Jurkat, Clone E6-1 (cell line): ENCODE measurements around the gene SYT8.
"Not testable (repeated sequence)": the region's sequence is repeated elsewhere in the genome, so short reads cannot be mapped to it uniquely, and the experiment has no call there.

Experiments
- DNase-seq: peaks from one replicate; pipeline ENCODE4 v3.0.0-alpha.2; 2011; ENCODE audit warnings: low read depth, low spot score
- H3K4me3 ChIP-seq: 2 replicates; pipeline ENCODE4 v1.5.1; 2011; ENCODE audit warnings: mild to moderate bottlenecking, low read length, control low read depth, moderate library complexity

The SYT8 gene

GRCh38 chr11:1867381-1867780 lies 32.6 kb downstream of the SYT8 start:
- no peak for DNase-seq
- no peak overlapping the region for H3K4me3 ChIP-seq

GRCh38 chr11:1868056-1868635 lies 33.4 kb downstream of the SYT8 start:
- DNase-seq = no peak
- no peak overlapping the region for H3K4me3 ChIP-seq

GRCh38 chr11:1868636-1869291 lies 34.0 kb downstream of the SYT8 start:
- no peak for DNase-seq
- no peak overlapping the region for H3K4me3 ChIP-seq

GRCh38 chr11:1869427-1870325 lies 34.9 kb downstream of the SYT8 start:
- no peak overlapping the region for H3K4me3 ChIP-seq
- no peak for DNase-seq

GRCh38 chr11:1870326-1870696 lies 35.5 kb downstream of the SYT8 start:
- DNase-seq = no peak

GRCh38 chr11:1870721-1871466 lies 36.1 kb downstream of the SYT8 start:
- DNase-seq = no peak

More at GRCh38 chr11:1870326-1870696, 35.5 kb downstream of the SYT8 start:
- no peak overlapping the region for H3K4me3 ChIP-seq

GRCh38 chr11:1871531-1871930 lies 36.7 kb downstream of the SYT8 start:
- DNase-seq = no peak
- no peak overlapping the region for H3K4me3 ChIP-seq

More at GRCh38 chr11:1870721-1871466, 36.1 kb downstream of the SYT8 start:
- no peak overlapping the region for H3K4me3 ChIP-seq

- H3K4me3 ChIP-seq = no peak overlapping the region
- no peak for DNase-seq
Measured at GRCh38 chr11:1872267-1872985, 37.6 kb downstream of the SYT8 start.

- DNase-seq = no peak
- no peak overlapping the region for H3K4me3 ChIP-seq
Measured at GRCh38 chr11:1873048-1873812, 38.4 kb downstream of the SYT8 start.

- DNase-seq, H3K4me3 ChIP-seq: not testable (repeated sequence)
Measured at GRCh38 chr11:1873813-1874150, 39.0 kb downstream of the SYT8 start.

- not testable (repeated sequence) for DNase-seq, H3K4me3 ChIP-seq
Measured at GRCh38 chr11:1874441-1875092, 39.8 kb downstream of the SYT8 start.

- no peak for DNase-seq
- no peak overlapping the region for H3K4me3 ChIP-seq
Measured at GRCh38 chr11:1875093-1875850, 40.5 kb downstream of the SYT8 start.

GRCh38 chr11:1875851-1876301 lies 41.1 kb downstream of the SYT8 start:
- H3K4me3 ChIP-seq, DNase-seq: not testable (repeated sequence)

GRCh38 chr11:1876361-1877063 lies 41.7 kb downstream of the SYT8 start:
- no peak overlapping the region for H3K4me3 ChIP-seq
- DNase-seq = no peak

- no peak overlapping the region for H3K4me3 ChIP-seq
- no peak for DNase-seq
Measured at GRCh38 chr11:1877211-1878136, 42.7 kb downstream of the SYT8 start.
